K562 (cell line): ENCODE results near the gene RALY. TPM values are rescaled to one million over a fixed set of nuclear protein-coding genes. Genes with fewer than 3 reads are reported as not detected.

ENCODE experiments used
- BACH1 ChIP-seq: fragments of 200-800 bp; sonication (Bioruptor generic); IDR thresholded peaks from 2 replicates; pipeline ENCODE4 v1.6.1; 2016; ENCODE audit warnings: missing genetic modification characterization, missing compliant biosample characterization
- HDAC1 ChIP-seq, 2 experiments: fragments of 450-650 bp; IDR thresholded peaks; 2 replicates each; pipeline ENCODE4 v1.6.1; 2016 to 2017; ENCODE audit warnings: inconsistent platforms in 1 of 2, mild to moderate bottlenecking in 1 of 2, moderate library complexity in 1 of 2
- HDAC6 ChIP-seq: IDR thresholded peaks from 2 replicates; pipeline ENCODE4 v1.6.1; 2012; ENCODE audit warnings: low read depth, mild to moderate bottlenecking, control low read depth, inconsistent platforms, low read length, moderate library complexity
- HMG20A ChIP-seq: fragments of 450-650 bp; formaldehyde crosslinking; conservative IDR thresholded peaks from 2 replicates; pipeline ENCODE4 v1.4.0; 2020; ENCODE audit warnings: mild to moderate bottlenecking, mixed read lengths
- NRF1 ChIP-seq, 2 experiments: fragments of 450-650 bp; IDR thresholded peaks in 1 of 2; conservative IDR thresholded peaks in 1 of 2; 2 replicates each; pipeline ENCODE4 v1.6.1; 2014; ENCODE audit warnings: mild to moderate bottlenecking in 2 of 2
- SMAD2 ChIP-seq: fragments of 150-350 bp; IDR thresholded peaks from 2 replicates; pipeline ENCODE4 v1.6.1; 2014; ENCODE audit warnings: low read depth, mild to moderate bottlenecking, low read length
- SNRNP70 ChIP-seq: fragments of 200-400 bp; formaldehyde crosslinking; optimal IDR thresholded peaks from 2 replicates; pipeline ENCODE3; 2017; ENCODE audit warnings: low read depth, low read length
- ZNF354B ChIP-seq: fragments of 250-450 bp; sonication (Bioruptor Pico); IDR thresholded peaks from 2 replicates; pipeline ENCODE4 v1.4.0; 2020
- polyA plus RNA-seq, 8 experiments: library from polyadenylated mRNA; depleted of rRNA in 4 of 8; stranded (reverse) in 5 of 8; unstranded in 3 of 8; fragments of >200 nt; fragmentation: Nextera tagmentation in 2 of 8; fragmentation: Illumina TruSeq in 1 of 8; extraction: Ambion mirVana in 2 of 8; extraction: Trizol in 1 of 8; gene quantifications; 2 replicates each; pipeline versions ENCODE4 v1.2.1 to v1.2.3, GENCODE V29; 2011 to 2014; ENCODE audit warnings: inconsistent platforms in 1 of 8, missing spikeins in 1 of 8
- total RNA-seq, 7 experiments: library from RNA; depleted of rRNA in 6 of 7; stranded (reverse); fragments of >200 nt in 6 of 7; fragmentation: Illumina TruSeq in 2 of 7; extraction: Trizol in 2 of 7; gene quantifications; 2 replicates each; pipeline versions ENCODE4 v1.2.1 to v1.2.3, GENCODE V29; 2011 to 2021; ENCODE audit warnings: low replicate concordance in 1 of 7
- TF ChIP-seq, protein P1 (sequence below), 3 experiments: fragments of 200-800 bp in 1 of 3; fragments of 250-450 bp in 1 of 3; fragments of 450-650 bp in 1 of 3; sonication (Bioruptor Pico) in 1 of 3; sonication (Bioruptor generic) in 1 of 3; formaldehyde crosslinking in 1 of 3; IDR thresholded peaks; 2 replicates each; pipeline versions ENCODE4 v1.6.1 to v1.8.0; 2016 to 2022; ENCODE audit warnings: mild to moderate bottlenecking in 2 of 3, missing genetic modification characterization in 2 of 3, missing compliant biosample characterization in 1 of 3, moderate library complexity in 1 of 3
- TF ChIP-seq, protein P2 (sequence below): fragments of 450-650 bp; IDR thresholded peaks from 2 replicates; pipeline ENCODE4 v1.6.1; 2016; ENCODE audit warnings: mild to moderate bottlenecking
- TF ChIP-seq, protein P3 (sequence below), 2 experiments: fragments of 450-650 bp; conservative IDR thresholded peaks; 2 replicates each; pipeline ENCODE4 v1.6.1; 2017; ENCODE audit warnings: mild to moderate bottlenecking in 2 of 2, moderate library complexity in 2 of 2
- TF ChIP-seq, protein P4 (sequence below), 2 experiments: IDR thresholded peaks; 2 replicates each; pipeline ENCODE4 v1.6.1; 2012; ENCODE audit warnings: improper control_type of control experiment in 2 of 2, low read depth in 2 of 2, low read length in 2 of 2, borderline replicate concordance in 1 of 2
- TF ChIP-seq, protein P5 (sequence below): fragments of 250-450 bp; sonication (Bioruptor Pico); IDR thresholded peaks from 2 replicates; pipeline ENCODE4 v1.4.0; 2020; ENCODE audit warnings: mild to moderate bottlenecking, moderate library complexity, borderline replicate concordance

The RALY gene
- total and polyA plus RNA-seq, 9 of the 15 experiments (the other 6 are each of a cell fraction or from before 2014, with no cell fraction given), result 0.80 to 207 (median 128) TPM

DNA sequence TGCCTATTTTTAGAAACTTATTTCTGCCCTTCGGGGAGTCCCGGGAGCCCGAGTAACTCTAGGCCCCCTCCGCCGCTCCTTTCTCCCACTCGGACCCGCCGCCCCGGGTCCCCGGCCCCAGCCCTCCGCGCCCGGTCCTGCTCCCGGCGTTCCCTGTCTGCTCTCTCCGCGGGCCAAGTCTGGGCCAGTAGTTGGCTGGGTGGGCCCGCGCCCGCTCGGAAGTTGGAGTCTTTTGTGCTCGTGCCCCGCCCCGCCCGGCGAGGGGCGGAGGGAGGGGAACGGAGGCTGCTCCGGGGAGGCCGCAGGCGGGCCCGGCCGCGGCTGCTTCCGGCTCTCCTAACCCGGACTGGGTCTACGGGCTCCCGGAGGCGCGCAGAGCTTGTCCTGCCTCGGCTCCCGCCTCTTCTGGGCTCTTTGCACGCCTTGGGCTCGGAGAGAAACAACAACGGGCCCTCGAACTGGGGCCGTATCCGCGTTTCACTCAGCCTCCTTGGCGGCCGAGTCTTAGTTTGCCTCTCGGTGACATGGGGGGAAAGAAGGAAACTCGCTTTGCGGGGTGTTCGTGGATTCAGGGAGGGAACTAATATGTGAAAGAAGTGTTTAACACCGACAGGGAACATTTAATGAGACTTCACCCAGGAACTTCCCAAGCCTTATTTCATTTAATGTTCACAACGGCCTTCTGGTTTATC is 657 bp downstream of the RALY start (continued):
- TF ChIP-seq, protein P1, sequence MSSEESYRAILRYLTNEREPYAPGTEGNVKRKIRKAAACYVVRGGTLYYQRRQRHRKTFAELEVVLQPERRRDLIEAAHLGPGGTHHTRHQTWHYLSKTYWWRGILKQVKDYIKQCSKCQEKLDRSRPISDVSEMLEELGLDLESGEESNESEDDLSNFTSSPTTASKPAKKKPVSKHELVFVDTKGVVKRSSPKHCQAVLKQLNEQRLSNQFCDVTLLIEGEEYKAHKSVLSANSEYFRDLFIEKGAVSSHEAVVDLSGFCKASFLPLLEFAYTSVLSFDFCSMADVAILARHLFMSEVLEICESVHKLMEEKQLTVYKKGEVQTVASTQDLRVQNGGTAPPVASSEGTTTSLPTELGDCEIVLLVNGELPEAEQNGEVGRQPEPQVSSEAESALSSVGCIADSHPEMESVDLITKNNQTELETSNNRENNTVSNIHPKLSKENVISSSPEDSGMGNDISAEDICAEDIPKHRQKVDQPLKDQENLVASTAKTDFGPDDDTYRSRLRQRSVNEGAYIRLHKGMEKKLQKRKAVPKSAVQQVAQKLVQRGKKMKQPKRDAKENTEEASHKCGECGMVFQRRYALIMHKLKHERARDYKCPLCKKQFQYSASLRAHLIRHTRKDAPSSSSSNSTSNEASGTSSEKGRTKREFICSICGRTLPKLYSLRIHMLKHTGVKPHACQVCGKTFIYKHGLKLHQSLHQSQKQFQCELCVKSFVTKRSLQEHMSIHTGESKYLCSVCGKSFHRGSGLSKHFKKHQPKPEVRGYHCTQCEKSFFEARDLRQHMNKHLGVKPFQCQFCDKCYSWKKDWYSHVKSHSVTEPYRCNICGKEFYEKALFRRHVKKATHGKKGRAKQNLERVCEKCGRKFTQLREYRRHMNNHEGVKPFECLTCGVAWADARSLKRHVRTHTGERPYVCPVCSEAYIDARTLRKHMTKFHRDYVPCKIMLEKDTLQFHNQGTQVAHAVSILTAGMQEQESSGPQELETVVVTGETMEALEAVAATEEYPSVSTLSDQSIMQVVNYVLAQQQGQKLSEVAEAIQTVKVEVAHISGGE (CRISPR knock-in tag; IDR thresholded peaks at IDR 0.05), result peak in 2 of 3 experiments; percentile 40 to 85; a peak in 3 of 6 replicates
- TF ChIP-seq HDAC6 (no peak), NRF1 (conservative IDR thresholded peaks at IDR 0.05 in 1 of 2, IDR thresholded peaks at IDR 0.05 in 1 of 2) (peak; percentile 73 to 76), HDAC1 (IDR thresholded peaks at IDR 0.05) (peak in 1 of 2 experiments; percentile 37; a peak in 2 of 4 replicates), BACH1 (no peak), SNRNP70 (no peak), ZNF354B (no peak), HMG20A (CRISPR knock-in tag) (no peak), SMAD2 (no peak)
- TF ChIP-seq, protein P2, sequence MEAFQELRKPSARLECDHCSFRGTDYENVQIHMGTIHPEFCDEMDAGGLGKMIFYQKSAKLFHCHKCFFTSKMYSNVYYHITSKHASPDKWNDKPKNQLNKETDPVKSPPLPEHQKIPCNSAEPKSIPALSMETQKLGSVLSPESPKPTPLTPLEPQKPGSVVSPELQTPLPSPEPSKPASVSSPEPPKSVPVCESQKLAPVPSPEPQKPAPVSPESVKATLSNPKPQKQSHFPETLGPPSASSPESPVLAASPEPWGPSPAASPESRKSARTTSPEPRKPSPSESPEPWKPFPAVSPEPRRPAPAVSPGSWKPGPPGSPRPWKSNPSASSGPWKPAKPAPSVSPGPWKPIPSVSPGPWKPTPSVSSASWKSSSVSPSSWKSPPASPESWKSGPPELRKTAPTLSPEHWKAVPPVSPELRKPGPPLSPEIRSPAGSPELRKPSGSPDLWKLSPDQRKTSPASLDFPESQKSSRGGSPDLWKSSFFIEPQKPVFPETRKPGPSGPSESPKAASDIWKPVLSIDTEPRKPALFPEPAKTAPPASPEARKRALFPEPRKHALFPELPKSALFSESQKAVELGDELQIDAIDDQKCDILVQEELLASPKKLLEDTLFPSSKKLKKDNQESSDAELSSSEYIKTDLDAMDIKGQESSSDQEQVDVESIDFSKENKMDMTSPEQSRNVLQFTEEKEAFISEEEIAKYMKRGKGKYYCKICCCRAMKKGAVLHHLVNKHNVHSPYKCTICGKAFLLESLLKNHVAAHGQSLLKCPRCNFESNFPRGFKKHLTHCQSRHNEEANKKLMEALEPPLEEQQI, result no peak
- TF ChIP-seq, protein P3, sequence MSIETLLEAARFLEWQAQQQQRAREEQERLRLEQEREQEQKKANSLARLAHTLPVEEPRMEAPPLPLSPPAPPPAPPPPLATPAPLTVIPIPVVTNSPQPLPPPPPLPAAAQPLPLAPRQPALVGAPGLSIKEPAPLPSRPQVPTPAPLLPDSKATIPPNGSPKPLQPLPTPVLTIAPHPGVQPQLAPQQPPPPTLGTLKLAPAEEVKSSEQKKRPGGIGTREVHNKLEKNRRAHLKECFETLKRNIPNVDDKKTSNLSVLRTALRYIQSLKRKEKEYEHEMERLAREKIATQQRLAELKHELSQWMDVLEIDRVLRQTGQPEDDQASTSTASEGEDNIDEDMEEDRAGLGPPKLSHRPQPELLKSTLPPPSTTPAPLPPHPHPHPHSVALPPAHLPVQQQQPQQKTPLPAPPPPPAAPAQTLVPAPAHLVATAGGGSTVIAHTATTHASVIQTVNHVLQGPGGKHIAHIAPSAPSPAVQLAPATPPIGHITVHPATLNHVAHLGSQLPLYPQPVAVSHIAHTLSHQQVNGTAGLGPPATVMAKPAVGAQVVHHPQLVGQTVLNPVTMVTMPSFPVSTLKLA (conservative IDR thresholded peaks at IDR 0.05), result peak; percentile 24 to 57
- TF ChIP-seq, protein P4, sequence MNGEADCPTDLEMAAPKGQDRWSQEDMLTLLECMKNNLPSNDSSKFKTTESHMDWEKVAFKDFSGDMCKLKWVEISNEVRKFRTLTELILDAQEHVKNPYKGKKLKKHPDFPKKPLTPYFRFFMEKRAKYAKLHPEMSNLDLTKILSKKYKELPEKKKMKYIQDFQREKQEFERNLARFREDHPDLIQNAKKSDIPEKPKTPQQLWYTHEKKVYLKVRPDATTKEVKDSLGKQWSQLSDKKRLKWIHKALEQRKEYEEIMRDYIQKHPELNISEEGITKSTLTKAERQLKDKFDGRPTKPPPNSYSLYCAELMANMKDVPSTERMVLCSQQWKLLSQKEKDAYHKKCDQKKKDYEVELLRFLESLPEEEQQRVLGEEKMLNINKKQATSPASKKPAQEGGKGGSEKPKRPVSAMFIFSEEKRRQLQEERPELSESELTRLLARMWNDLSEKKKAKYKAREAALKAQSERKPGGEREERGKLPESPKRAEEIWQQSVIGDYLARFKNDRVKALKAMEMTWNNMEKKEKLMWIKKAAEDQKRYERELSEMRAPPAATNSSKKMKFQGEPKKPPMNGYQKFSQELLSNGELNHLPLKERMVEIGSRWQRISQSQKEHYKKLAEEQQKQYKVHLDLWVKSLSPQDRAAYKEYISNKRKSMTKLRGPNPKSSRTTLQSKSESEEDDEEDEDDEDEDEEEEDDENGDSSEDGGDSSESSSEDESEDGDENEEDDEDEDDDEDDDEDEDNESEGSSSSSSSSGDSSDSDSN (IDR thresholded peaks at IDR 0.05; ENCODE audit: borderline replicate concordance in 1 of 2, low read depth in 2 of 2, low read length in 2 of 2), result peak; percentile 95 to 97
- TF ChIP-seq, protein P5, sequence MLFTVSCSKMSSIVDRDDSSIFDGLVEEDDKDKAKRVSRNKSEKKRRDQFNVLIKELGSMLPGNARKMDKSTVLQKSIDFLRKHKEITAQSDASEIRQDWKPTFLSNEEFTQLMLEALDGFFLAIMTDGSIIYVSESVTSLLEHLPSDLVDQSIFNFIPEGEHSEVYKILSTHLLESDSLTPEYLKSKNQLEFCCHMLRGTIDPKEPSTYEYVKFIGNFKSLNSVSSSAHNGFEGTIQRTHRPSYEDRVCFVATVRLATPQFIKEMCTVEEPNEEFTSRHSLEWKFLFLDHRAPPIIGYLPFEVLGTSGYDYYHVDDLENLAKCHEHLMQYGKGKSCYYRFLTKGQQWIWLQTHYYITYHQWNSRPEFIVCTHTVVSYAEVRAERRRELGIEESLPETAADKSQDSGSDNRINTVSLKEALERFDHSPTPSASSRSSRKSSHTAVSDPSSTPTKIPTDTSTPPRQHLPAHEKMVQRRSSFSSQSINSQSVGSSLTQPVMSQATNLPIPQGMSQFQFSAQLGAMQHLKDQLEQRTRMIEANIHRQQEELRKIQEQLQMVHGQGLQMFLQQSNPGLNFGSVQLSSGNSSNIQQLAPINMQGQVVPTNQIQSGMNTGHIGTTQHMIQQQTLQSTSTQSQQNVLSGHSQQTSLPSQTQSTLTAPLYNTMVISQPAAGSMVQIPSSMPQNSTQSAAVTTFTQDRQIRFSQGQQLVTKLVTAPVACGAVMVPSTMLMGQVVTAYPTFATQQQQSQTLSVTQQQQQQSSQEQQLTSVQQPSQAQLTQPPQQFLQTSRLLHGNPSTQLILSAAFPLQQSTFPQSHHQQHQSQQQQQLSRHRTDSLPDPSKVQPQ (CRISPR knock-in tag), result no peak
